Transverse colon (tissue), 3 donors: ENCODE results near the gene EFNA1.

Source experiments
- CTCF ChIP-seq, 5 experiments: fragments of 200-600 bp in 3 of 5; fragments of 450-650 bp in 2 of 5; sonication (generic) in 3 of 5; IDR thresholded peaks; 1 replicate in 2 of 5; 2 replicates in 3 of 5; pipeline ENCODE4 v1.5.1; 2016 to 2017; ENCODE audit warnings: antibody characterized with exemption in 5 of 5, inconsistent platforms in 3 of 5, mild to moderate bottlenecking in 2 of 5, moderate library complexity in 1 of 5
- POLR2A ChIP-seq: fragments of 450-650 bp; IDR thresholded peaks from one replicate; pipeline ENCODE4 v1.6.1; 2016; ENCODE audit warnings: antibody characterized with exemption, mild to moderate bottlenecking, moderate library complexity

GRCh38 chr1:155117610-155118009 lies 10.1 kb upstream of the EFNA1 start:
- TF ChIP-seq CTCF (IDR thresholded peaks at IDR 0.05) (no peak), POLR2A (no peak)
